Measurements from ENCODE around the gene GAL3ST1.

DNA sequence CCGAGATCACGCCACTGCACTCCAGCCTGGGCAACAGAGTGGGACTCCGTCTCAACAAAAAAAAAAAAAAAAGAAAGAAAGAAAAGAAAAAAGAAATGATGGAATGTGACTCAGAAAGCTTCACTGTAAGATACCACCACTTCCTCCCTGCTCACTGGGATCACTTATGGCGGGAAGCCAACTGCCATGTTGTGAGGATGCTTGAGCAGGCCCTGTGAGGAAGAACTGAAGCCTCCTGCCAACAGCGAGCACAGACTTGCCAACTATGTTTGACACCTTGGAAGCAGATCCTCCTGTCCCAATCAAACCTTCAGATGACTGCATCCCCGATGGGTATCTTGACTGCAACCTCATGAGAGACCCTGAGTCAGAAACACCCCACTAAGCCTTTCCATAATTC, 36.2 kb downstream of the GAL3ST1 start:
- TF ChIP-seq POLR2A (IDR thresholded peaks at IDR 0.05) (no peak), EP300 (IDR thresholded peaks at IDR 0.05) (no peak)
- TF ChIP-seq, protein P1, sequence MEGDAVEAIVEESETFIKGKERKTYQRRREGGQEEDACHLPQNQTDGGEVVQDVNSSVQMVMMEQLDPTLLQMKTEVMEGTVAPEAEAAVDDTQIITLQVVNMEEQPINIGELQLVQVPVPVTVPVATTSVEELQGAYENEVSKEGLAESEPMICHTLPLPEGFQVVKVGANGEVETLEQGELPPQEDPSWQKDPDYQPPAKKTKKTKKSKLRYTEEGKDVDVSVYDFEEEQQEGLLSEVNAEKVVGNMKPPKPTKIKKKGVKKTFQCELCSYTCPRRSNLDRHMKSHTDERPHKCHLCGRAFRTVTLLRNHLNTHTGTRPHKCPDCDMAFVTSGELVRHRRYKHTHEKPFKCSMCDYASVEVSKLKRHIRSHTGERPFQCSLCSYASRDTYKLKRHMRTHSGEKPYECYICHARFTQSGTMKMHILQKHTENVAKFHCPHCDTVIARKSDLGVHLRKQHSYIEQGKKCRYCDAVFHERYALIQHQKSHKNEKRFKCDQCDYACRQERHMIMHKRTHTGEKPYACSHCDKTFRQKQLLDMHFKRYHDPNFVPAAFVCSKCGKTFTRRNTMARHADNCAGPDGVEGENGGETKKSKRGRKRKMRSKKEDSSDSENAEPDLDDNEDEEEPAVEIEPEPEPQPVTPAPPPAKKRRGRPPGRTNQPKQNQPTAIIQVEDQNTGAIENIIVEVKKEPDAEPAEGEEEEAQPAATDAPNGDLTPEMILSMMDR (IDR thresholded peaks at IDR 0.05): no peak

All from ovary (tissue), 3 donors.